HG03342 (cell line): Measurements from ENCODE around the gene SORL1.
A peak's percentile ranks its signal among the peaks of the same experiment; 100 is the strongest.

Experiments
- ATAC-seq: cut with Tn5 transposase; IDR thresholded peaks from one replicate; pipeline ENCODE4 v1.9.1; 2021; ENCODE audit warnings: mild to moderate bottlenecking, moderate library complexity; ENCODE audit not compliant: unreplicated experiment

Gene SORL1

DNA sequence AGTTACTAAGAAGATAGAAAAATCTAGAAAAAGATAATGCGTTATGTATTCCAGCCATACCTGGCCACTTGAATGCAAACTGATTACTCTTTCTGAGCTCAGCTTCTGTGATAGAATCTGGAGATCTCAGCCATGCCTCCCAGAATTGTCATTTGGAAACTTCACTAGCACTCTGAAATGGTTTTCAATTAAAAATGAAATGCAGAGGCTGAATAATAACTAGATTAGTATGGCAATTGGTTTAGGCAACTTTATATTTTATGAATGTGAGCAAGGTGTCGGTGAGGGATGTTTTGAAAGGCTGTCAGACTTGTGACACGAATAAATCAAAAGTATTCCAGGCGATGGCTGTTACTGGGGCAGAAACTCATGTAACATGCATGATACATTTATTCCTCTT is 129.5 kb downstream of the SORL1 start:
- no peak for ATAC-seq

DNA sequence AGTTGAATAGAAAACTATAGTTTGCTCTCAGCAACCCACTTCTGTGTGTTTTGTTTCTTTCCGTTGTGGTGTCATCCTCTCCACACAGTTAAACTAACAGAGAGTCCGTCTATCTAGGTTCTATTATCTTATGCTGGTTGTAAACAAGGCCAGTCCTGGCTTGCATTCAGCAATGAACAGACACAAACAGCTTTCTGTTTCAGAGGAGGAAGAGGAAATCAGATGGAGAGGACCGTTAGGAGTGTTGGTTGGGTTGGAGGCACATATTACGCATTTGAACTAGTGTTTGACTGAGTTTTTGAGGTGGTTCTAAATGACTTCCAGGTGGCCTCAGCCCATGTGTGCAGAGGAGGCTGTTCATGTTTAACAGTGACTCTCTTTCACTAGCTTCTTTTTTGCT is 130.2 kb downstream of the SORL1 start:
- ATAC-seq = no peak

DNA sequence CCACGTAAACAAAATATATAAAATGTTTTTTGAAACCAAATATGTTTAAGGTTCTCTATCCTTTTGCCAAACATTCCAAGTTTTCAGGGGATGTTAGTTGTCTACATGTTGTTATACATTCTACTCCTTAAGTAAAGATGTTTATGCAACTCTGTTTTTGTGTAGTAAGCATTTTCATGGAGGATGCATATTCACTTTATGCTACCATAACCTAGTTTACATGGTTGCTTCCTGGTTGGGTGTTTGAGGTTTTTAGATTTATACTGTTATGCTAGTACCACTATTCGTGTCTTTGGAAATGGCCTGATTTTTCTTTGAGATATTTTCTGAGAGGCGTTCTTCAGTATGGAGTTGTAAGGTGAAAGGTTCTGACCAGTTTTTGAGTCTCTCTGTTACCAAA is 131.7 kb downstream of the SORL1 start:
- ATAC-seq = no peak

DNA sequence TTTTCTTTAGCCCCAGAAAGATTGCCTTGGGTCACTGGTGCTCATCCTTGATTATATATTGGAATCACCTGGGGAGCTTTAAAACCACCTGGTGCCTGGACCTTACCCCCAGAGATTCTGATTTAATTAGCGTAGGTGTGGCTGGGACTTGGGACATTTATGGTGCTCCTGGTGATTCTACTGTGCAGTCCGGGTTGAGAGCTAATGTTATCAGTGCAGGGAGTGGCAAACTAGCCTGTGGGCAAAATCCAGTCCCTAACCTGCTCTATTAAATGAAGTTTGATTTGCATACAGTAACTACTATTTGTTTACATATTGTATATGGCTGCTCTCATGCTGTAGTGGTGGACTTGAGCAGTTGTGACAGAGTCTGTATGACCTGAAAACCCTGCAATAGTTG is 134.6 kb downstream of the SORL1 start:
- ATAC-seq = no peak

DNA sequence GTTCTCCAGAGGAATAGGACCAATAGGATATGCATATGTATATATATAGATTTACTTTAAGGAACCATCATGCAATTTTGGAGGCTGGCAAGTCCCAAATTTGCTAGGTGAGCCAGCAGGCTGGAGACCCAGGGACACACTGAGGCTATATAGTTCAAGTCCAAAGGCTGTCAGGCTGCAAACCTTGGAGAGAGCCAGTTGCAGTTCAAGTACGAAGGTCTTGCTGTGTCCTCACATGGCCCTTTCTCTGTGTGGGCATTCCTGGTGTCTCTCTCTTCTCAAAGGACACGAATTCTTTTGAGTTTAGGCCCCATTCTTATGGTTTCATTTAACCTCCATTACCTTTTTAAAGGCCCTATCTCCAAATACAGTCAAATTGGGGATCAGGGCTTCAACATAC is 135.1 kb downstream of the SORL1 start:
- no peak for ATAC-seq

DNA sequence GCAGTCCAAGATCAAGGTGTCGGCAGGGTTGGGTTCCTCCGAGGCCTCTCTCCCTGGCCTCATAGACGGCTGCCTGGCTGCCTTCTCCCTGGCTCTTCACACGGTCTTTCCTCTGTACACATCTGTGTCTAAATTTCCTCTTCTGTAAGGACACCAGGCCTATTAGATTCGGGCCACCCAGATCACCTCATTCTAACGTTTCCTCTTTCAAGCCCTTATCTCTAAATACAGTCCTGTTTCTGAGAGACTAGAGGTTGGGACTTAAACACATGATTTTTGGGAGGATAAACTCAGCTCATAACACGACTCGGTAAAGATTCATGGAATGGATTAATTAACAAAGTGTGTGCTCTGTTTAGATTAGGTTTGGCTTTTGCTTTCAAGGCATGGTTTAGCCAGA is 136.6 kb downstream of the SORL1 start:
- ATAC-seq = no peak

DNA sequence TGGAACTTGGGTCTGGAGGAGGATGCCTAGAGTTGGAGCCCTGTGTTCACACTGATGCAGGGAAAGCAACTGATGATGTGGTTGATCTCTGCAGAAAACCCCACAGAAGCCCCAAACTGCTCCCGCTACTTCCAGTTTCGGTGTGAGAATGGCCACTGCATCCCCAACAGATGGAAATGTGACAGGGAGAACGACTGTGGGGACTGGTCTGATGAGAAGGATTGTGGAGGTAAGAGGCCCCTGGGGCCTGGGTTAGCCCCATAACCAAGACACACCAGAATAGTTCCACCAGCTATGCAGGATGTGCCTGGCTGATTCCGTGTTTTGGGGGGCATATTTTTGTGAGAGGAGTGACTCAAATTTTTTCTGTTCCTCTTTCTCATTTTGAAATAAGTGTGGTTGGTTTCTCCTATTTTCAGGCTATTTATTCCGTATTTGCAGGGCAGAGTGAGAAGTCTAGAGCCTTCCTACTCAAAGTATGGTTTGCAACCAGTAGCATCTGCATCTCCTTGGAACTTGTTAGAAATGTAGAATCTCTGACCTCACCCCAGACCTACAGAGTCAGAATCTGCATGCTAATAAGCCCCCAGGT is 137.9 kb downstream of the SORL1 start:
- peak; percentile 73 for ATAC-seq

DNA sequence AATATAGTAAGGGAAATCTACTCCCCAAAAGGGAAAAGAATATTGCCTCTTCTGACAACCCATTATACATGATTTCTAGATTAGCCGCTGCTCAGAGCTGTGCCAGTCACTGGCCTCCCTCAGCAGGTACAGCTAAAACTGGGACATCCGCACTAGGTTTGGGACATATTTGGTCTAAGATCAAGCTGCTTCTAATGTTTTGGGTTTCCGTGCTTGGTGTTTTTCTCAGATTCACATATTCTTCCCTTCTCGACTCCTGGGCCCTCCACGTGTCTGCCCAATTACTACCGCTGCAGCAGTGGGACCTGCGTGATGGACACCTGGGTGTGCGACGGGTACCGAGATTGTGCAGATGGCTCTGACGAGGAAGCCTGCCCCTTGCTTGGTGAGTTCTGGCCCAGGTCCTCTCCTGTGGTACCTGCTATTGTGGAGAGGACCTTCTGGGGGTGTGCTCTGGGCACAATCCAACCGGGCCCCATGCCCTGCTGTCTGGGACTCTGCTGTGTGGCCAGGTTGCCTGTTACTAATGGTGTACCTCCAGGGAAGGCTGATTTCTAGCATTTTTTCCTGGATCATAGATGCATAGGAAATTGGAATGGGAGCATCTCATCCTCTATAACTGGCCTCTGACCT is 138.8 kb downstream of the SORL1 start:
- peak; percentile 3 for ATAC-seq

DNA sequence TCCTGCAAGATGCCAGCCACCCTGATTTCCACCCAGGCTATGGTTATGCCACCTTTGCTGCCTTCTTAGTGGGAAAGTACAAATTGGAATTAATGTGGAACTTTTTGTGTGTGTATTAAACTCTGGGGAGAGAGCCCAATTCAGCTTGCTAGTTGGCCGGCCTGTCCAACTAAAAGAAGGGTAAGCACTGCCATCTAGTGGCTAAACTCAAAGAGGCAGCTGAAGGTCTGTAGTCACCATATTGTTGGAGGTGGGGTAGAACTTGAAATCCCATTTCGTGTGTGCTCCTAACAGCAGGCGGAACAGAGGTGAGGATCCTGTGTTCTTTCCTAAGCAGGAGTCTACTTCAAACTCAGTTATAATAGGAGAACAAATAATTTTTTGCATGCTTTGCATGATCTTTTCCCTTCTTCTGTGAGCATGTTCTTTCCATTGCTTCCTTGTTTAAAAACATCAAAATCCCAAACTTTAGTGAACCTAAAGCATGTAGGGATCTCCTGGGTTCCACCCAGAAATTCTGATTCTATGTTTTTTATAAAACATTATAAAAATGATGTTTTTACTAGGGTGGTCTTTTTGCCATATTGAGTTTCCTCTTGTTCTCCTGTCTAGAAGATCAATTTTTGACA is 139.4 kb downstream of the SORL1 start:
- ATAC-seq = no peak

DNA sequence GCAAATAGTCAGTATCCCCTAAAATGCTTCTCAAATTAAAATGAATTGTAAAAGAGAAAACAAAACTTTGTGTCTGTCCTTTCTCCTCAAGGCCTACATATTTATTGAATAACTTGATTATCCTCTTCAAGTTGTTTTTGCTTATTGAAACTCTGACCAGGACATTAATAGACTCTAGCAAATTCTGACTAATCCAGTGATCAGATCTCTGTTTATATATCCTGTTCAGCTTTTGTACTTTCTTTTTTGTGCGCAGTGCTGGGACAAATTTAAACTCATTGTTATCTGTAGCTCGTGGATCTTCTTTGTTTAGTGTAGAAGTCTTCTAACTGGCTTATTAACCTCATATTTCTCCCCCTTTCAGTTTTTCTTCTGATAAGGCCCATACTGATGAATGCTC is 140.6 kb downstream of the SORL1 start:
- ATAC-seq = no peak

DNA sequence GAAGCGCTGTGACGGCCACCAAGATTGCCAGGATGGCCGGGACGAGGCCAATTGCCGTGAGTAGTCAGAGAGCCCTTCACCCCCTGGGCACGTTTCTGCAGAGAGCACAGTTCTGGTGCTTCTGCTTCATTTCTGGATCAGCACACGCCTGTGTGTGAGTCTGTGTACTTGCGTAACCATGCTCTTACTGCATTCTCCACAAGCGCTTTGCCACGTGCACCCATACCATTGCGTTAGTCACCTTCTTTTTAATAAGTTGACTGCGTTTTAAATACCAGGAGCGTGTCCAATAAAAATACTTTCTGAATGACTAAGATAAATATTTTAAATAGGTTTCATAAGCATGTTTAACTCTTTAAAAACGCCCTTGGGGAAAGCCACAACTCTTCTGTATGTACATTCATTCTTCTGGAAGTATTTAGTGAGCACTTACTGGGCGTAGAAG is 143.6 kb downstream of the SORL1 start:
- no peak for ATAC-seq

DNA sequence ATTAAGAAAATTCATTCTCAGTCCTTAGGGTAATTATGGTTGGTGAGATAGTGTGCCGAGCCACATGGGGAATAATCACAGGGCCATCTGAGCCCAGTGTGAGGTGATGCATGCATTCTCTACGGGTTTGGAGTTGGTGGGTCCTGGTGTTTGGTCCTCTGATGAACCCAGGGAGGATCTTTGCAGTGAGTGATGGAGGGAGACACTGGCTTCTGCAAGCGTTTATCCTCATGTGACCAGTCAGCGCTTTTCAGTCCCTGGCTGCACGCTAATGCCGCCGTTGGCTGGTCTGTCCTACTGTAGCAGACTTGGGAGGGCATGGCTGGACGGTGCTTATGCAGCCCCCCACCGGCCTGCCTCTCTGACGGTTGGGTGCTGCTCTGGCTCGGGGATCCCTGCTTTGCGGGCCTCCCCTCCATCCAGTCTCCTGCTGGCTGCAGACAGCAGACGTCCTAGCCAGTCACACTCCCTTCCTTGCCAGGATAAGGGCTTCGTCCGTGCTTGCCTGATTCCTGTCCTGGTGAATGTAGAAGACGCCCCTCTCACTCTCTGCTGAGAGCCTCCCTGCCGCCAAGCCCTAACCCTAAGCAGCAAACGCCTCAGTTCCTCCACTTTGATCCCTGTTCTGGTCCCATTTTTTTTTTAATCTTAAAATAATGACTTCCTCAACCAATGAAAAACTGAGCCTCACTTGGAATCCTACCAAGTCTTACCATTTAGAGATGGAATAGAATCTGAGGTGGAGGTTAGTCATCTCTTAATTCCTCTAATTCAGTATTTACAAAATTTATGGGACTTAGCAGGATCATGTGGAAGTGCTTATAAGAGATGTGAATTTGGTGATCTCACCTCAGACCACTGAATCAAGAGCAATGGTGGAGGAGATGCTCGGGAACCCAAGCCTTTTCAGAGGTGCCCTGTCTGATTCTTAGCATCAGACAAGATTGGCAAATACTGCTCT is 144.4 kb downstream of the SORL1 start:
- ATAC-seq = no peak

DNA sequence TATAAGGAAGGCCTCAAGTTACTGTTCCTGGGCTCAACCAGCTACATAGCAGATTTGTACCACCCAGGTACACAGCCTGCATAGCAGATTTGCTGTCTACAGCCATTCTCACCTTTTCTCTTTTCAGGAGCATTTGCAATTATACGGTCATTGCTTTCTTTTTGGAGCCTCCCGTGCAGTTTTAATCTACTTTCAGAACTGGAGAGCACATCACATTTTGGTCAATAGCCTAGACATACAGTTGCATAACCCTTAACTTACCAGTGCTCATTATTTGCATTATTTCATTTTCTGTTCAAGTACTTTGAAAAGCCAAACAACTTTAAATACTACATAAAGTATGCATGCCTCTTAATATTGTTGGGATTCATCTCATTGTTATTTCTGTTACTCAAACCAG is 151.2 kb downstream of the SORL1 start:
- ATAC-seq = no peak

DNA sequence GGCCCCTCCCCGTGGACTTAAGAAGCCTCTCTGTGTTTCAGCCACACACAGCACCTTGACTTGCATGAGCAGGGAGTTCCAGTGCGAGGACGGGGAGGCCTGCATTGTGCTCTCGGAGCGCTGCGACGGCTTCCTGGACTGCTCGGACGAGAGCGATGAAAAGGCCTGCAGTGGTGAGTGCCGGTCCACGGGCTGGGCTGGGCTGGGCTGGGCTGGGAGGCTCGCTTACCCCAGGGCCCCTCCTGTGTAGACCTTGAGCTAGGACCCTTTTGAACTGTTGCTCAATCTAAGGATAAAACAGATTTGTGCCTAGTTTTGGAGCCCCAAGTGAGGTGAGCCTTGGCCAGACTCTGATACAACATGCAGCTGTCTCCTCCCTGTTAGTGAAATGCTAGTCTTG is 152.0 kb downstream of the SORL1 start:
- no peak for ATAC-seq

DNA sequence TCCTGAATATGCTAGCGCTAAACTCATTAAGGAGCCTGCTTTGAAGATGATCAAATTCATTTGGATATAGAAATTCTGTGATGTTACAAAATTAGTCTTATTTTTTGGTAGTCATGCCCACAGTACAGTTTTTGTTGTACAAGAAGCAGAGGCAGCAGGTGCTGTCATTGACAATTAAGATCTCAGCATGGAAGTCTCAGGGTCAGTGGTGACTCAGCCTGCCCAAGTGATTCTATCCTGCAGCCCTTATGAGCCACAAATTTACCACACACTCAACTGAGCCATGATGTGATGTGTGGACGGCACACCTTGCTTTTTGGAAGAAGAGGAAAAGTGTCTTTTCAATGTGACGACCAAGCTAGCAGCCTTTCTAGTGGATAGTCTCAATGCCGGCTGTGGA is 154.2 kb downstream of the SORL1 start:
- ATAC-seq = no peak

DNA sequence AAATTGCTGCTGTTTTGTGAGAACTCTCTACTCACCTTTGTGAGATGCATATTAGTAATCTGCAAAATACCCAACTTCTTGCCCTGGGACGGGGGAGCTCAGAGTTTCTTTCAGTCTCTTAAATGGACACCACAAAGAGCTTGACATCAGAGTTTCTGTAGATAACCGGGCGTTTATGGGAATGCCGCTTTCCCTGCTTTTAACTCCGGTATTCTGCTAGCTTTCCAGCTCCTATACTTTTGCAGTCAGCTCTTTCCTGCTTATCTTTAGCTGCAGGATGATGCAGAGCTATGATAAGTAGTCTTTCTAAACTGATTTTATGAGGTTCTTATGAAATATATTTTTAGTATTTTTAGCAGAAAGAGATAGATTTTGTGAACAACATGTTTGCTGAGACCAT is 155.2 kb downstream of the SORL1 start:
- ATAC-seq = no peak

DNA sequence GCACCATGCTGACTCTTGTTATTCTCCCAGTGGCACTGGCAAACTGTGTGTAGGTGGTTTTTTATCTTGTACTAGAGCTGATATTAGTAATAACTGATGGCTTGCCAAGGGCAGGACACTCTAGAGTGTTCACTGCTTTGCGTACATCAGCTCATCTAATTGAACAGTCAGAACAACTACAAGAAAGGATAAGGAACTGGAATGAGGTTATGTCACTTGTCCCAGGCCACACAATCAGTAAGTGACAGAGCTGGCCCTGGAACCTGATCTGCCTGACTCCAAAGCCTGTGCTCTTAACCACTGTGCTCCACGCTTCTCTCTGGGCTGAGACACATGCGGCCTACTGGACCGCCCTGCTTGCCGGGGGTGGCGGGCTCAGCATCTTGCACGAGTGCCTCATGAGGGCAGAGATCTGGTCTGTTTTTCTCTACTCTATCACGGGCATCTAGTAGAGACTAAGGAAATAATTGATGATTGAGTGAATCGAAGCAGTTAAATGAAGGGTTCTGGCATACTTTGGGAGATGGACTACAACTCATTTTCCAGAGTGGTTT is 156.5 kb downstream of the SORL1 start:
- no peak for ATAC-seq

DNA sequence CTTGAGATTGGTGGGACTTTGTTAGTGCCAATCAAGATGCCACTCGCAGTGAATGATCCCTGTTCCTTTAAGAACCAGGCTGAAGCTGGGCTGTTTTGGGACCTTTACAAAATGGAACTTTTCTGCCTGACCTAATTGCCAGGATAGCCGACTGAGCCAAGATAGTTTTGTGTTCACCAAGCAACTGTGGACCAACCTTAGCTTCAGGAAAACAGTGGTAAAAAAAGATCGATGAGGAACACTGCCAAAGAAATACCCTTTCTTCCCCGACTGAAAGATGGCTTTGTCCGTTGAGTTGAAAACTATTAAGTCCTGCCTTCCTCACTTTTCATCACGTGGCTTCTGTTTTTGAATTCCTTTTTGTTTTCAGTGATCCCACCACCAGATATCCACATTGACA is 158.6 kb downstream of the SORL1 start:
- ATAC-seq = no peak

DNA sequence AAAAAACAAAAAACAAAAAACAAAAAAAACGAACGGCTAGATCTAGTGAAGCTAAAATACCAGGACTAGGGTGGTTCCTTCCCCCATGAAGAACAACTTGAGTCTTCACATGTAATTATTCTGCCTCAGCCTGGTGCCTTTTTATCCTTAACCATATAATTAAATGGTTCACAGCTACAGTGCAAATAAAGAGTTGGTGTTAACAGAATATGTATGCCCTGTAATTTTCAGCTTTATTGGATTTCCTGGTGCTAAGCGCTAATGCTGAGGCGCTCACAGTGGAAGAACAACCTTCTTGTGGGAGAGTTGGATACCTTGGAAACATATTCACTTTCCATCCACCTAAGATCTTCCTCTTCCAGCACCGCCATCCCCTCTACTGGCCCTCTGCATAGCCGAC is 159.1 kb downstream of the SORL1 start:
- no peak for ATAC-seq

DNA sequence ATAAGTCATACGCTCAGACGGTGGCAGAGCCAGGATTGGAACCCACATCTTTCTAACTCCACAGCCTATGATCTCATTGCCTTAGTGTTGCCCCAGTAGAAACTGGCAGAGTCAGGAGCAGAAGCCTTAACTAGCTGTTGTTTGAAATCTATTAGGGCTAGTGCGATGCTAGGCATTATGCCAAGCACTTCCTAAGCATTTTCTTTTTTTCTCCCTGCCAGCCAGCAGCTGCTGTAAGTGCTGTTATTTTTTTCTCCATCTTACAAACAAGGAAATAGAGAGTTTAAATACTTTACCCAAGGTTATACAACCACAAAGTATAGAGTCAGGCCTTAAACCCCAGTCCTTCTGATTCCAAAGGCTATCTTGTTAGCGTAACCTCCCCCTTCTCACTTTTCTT is 161.6 kb downstream of the SORL1 start:
- ATAC-seq = no peak

DNA sequence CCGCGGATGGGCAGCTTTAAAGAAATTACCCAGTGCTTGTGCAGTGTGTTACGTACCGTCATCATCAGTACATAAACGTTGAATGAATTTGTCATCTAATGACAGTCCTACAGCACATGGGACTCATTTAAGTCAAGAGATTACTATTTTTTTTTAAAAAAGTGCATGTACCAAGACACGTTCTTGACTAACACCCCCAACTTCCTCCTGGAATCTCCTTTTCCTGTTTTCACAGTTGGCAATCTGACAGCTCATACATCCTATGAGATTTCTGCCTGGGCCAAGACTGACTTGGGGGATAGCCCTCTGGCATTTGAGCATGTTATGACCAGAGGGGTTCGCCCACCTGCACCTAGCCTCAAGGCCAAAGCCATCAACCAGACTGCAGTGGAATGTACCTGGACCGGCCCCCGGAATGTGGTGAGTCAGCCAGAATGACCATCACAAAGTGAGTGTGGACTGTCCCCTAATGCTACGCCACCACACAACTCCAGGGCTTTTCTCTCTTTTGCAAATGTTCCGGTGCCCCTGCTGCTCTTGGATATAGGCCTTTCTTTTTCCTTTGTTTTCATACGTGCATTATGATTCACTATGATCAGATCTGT is 162.6 kb downstream of the SORL1 start:
- ATAC-seq = no peak
